Measurements from ENCODE around the gene EP400.

The EP400 gene

DNA sequence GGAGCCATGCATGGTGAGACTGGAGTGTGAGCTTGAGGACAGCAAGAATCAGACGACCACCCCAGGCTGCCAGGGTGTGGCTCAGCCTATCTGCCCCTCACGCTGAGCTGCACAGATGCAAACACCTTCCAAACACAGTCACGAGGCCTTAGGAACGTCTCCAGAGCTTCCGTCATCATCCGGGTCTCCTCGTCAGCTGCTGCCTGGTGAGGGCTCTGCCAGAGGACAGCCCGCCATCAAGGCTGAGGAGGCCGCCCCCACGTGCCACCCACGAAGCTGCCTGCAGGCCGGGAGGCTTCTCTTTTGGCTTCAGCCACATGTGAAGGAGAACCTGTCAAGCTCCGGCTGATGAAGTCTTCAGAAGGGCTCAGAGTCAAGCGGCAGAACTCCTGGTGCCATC lies 180.9 kb downstream of the EP400 start:
- DNase-seq: no peak

All from NCI-H1694 (cell line).